ENCODE data around the gene PARD6B.

PARD6B gene

GRCh38 chr20:50731055-50731929 lies at the start of gene PARD6B:
Gene PARD6B, plus strand, starts transcription at chr20:50731580. Its CDS starts 207 bp downstream, at chr20:50731787.
- Histone ChIP-seq H3K79me2 (ENCODE audit: insufficient read depth, low read length) (peaks cover 13% of the 10 kb centered on the region), H2AFZ (ENCODE audit: low read depth, low read length, severe bottlenecking) (peak within 1 kb of the TSS; percentile 90), H3K4me2 (ENCODE audit: low read depth, low read length, poor library complexity, severe bottlenecking) (peak within 1 kb of the TSS; percentile 94), H3K27me3 (ENCODE audit: low read length) (no peaks in the 10 kb centered on the region), H3K9me3 (ENCODE audit: insufficient read depth, low read length) (no peaks in the 10 kb centered on the region), H3K27ac (ENCODE audit: low read depth, low read length) (peak within 1 kb of the TSS; percentile 37), H3K9me2 (replicated peaks; ENCODE audit: insufficient read depth, low read length) (no peaks in the 10 kb centered on the region), H3K36me3 (ENCODE audit: low read length) (no peaks in the 10 kb centered on the region; the same call in 1 of the 2 replicates), H3K4me3 (ENCODE audit: insufficient read depth, low read length, poor library complexity, severe bottlenecking) (peak within 1 kb of the TSS; percentile 77), H4K20me1 (ENCODE audit: low read depth, low read length) (no peaks in the 10 kb centered on the region), H3K9ac (ENCODE audit: low read length) (peak within 1 kb of the TSS; percentile 80), H3F3A (ENCODE audit: insufficient read depth) (no peaks in the 10 kb centered on the region)
- TF ChIP-seq CTCF (IDR thresholded peaks at IDR 0.05; ENCODE audit: insufficient read depth, low read length, poor library complexity, severe bottlenecking) (no peak), EZH2phosphoT487 (conservative IDR thresholded peaks at IDR 0.05; ENCODE audit: low read length) (no peak)

- no peak overlapping the region for H3K4me3 ChIP-seq (ENCODE audit: insufficient read depth, low read length, poor library complexity, severe bottlenecking)
- no peak overlapping the region for H3K27ac ChIP-seq (ENCODE audit: low read depth, low read length)
- no peaks in the 10 kb centered on the region for H3K9me3 ChIP-seq (ENCODE audit: insufficient read depth, low read length)
- no peaks in the 10 kb centered on the region for H3F3A ChIP-seq (ENCODE audit: insufficient read depth)
- H3K27me3 ChIP-seq (ENCODE audit: low read length) = no peaks in the 10 kb centered on the region
- H3K36me3 ChIP-seq (ENCODE audit: low read length) = no peaks in the 10 kb centered on the region
- no peak for TF ChIP-seq EZH2phosphoT487 (conservative IDR thresholded peaks at IDR 0.05; ENCODE audit: low read length)
- TF ChIP-seq CTCF (IDR thresholded peaks at IDR 0.05; ENCODE audit: insufficient read depth, low read length, poor library complexity, severe bottlenecking) = no peak
- no peaks in the 10 kb centered on the region for H3K9me2 ChIP-seq (replicated peaks; ENCODE audit: insufficient read depth, low read length)
- no peak overlapping the region for H3K4me2 ChIP-seq (ENCODE audit: low read depth, low read length, poor library complexity, severe bottlenecking)
- no peak overlapping the region for H2AFZ ChIP-seq (ENCODE audit: low read depth, low read length, severe bottlenecking)
- no peaks in the 10 kb centered on the region for H4K20me1 ChIP-seq (ENCODE audit: low read depth, low read length)
- no peaks in the 10 kb centered on the region for H3K79me2 ChIP-seq (ENCODE audit: insufficient read depth, low read length)
- no peak overlapping the region for H3K9ac ChIP-seq (ENCODE audit: low read length)
Measured at GRCh38 chr20:50682065-50682464, 49.3 kb upstream of the PARD6B start.

DNA sequence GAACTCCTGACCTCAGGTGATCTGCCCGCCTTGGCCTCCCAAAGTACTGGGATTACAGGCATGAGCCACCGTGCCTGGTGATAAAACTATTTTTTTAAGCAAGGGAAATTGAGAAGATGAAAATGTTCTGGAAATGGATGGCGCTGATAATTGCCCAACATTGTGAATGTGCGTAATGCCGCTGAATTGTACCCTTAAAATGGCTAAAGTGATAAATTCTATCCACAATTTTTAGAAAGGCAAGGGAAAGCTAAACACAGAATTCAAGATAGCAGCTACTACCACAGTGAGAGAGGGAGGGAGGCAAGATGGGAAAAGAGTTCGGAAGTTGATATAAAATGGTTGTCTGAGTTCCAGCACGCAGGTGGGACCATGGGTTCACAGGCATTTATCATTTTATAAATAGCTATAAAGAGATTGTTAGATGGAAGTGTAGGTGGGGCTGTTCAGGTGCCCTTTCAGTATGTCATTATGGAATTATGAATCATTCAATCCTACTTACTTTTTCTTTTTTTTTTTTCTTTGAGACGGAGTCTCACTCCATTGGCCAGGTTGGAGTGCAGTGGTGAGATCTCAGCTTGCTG lies 48.3 kb upstream of the PARD6B start:
- TF ChIP-seq EZH2phosphoT487 (conservative IDR thresholded peaks at IDR 0.05; ENCODE audit: low read length) = no peak
- TF ChIP-seq CTCF (IDR thresholded peaks at IDR 0.05; ENCODE audit: insufficient read depth, low read length, poor library complexity, severe bottlenecking) = no peak
- no peaks in the 10 kb centered on the region for H3K27me3 ChIP-seq (ENCODE audit: low read length)
- no peaks in the 10 kb centered on the region for H3K9me2 ChIP-seq (replicated peaks; ENCODE audit: insufficient read depth, low read length)
- no peak overlapping the region for H2AFZ ChIP-seq (ENCODE audit: low read depth, low read length, severe bottlenecking)
- H3K79me2 ChIP-seq (ENCODE audit: insufficient read depth, low read length) = no peaks in the 10 kb centered on the region
- H4K20me1 ChIP-seq (ENCODE audit: low read depth, low read length) = no peaks in the 10 kb centered on the region
- H3K4me2 ChIP-seq (ENCODE audit: low read depth, low read length, poor library complexity, severe bottlenecking) = no peak overlapping the region
- no peaks in the 10 kb centered on the region for H3F3A ChIP-seq (ENCODE audit: insufficient read depth)
- H3K9ac ChIP-seq (ENCODE audit: low read length) = no peak overlapping the region
- no peak overlapping the region for H3K4me3 ChIP-seq (ENCODE audit: insufficient read depth, low read length, poor library complexity, severe bottlenecking)
- H3K9me3 ChIP-seq (ENCODE audit: insufficient read depth, low read length) = no peaks in the 10 kb centered on the region
- H3K27ac ChIP-seq (ENCODE audit: low read depth, low read length) = no peak overlapping the region
- H3K36me3 ChIP-seq (ENCODE audit: low read length) = no peaks in the 10 kb centered on the region

Data from SU-DHL-6 (cell line).